ENCODE measurements around the gene PTPN14.

DNA sequence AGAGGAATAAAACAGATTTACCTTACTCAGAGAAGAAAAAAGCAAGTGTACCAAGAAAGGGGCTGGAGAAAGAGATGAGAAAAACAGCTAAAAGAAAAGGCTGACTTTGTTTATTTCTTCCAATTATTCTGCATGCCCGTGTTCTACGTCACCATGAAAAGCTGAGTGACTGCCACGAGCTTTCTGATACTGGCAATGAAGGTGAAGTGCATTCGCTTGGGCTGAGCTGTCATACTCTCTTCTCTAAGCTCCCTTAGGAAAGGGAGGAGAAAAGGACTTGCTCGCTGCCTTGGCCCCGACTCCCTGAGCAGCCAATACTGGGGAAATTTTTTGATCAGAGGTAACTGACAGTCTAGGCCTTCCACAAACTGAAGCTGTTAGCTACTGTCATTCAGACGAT is 165.1 kb downstream of the PTPN14 start:
- TF ChIP-seq POLR2A (IDR thresholded peaks at IDR 0.05; ENCODE audit: low read depth, low read length) (no peak), RFX5 (IDR thresholded peaks at IDR 0.05; ENCODE audit: low read depth, low read length) (no peak), MAZ (IDR thresholded peaks at IDR 0.05; ENCODE audit: borderline replicate concordance, low read depth, low read length) (no peak), CEBPB (IDR thresholded peaks at IDR 0.05; ENCODE audit: low read depth, low read length) (no peak), RAD21 (IDR thresholded peaks at IDR 0.05; ENCODE audit: low read length) (no peak), BHLHE40 (IDR thresholded peaks at IDR 0.05; ENCODE audit: low read depth, low read length) (no peak)
- TF ChIP-seq, protein P1, sequence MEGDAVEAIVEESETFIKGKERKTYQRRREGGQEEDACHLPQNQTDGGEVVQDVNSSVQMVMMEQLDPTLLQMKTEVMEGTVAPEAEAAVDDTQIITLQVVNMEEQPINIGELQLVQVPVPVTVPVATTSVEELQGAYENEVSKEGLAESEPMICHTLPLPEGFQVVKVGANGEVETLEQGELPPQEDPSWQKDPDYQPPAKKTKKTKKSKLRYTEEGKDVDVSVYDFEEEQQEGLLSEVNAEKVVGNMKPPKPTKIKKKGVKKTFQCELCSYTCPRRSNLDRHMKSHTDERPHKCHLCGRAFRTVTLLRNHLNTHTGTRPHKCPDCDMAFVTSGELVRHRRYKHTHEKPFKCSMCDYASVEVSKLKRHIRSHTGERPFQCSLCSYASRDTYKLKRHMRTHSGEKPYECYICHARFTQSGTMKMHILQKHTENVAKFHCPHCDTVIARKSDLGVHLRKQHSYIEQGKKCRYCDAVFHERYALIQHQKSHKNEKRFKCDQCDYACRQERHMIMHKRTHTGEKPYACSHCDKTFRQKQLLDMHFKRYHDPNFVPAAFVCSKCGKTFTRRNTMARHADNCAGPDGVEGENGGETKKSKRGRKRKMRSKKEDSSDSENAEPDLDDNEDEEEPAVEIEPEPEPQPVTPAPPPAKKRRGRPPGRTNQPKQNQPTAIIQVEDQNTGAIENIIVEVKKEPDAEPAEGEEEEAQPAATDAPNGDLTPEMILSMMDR (conservative IDR thresholded peaks at IDR 0.05; ENCODE audit: low read depth, low read length) = no peak

Measured in IMR-90 (cell line).